ENCODE results near the gene TGFB1I1. TPM values are rescaled to one million over a fixed set of nuclear protein-coding genes. Genes with fewer than 3 reads are reported as not detected.

Gene TGFB1I1
- total RNA-seq, 1 experiment from 2014 or later: 8.7 TPM

DNA sequence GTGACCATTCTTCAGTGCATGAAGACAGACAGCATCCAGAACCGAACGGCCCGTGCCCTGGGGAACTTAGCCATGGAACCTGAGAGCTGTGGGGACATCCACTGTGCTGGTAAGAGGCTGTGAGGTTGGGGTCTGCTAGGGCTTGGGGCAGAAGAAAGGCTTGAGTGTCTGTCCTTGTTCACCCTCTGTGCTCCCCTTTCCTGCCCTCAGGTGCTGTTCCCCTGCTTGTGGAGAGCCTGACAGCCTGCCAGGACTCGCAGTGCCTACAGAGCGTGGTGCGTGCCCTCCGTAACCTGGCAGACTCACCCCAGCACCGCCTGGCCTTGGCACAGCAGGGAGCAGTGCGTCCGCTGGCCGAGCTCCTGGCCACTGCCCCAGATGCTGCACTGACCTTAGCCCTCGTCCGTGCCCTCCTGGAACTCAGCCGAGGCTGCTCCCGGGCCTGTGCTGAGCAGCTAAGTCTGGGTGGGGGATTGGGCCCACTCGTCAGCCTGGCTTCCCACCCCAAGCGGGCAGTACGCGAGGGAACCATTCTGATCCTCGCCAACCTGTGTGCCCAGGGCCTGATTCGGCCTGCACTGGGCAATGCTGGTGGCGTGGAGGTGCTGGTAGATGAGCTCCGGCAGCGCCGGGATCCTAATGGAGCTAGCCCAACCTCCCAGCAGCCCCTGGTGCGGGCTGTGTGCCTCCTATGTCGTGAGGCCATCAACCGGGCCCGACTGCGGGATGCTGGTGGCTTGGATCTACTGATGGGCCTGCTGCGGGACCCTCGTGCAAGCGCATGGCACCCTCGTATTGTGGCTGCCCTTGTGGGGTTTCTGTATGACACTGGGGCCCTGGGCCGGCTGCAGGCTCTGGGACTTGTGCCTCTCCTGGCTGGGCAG lies 9.8 kb upstream of the TGFB1I1 start:
- no peaks in the 10 kb centered on the region for H3K9me2 ChIP-seq (ENCODE audit: insufficient read depth)
- no peak overlapping the region for H3K4me3 ChIP-seq (replicated peaks in 1 of 2; ENCODE audit: low read depth in 1 of 2, low read length in 2 of 2)
- H3K9me3 ChIP-seq (ENCODE audit: control insufficient read depth in 1 of 2, insufficient read depth in 1 of 2, low read depth in 1 of 2, low read length in 2 of 2): no peaks in the 10 kb centered on the region
- H3K9ac ChIP-seq (ENCODE audit: low read length): no peak overlapping the region
- no peak overlapping the region for H3K4me2 ChIP-seq (ENCODE audit: low read length)
- intact Hi-C loops (cut with micrococcal nuclease): no loop called here
- no peak for ATAC-seq
- no TSS peak for BruUV-seq (replicated peaks)
- H3K79me2 ChIP-seq (ENCODE audit: insufficient read depth, low read length): peaks cover 18% of the 10 kb centered on the region
- H3K36me3 ChIP-seq (ENCODE audit: control insufficient read depth in 1 of 2, insufficient read depth in 2 of 2, low read length in 2 of 2): no peaks in the 10 kb centered on the region
- no peaks in the 10 kb centered on the region for H3K27me3 ChIP-seq (ENCODE audit: insufficient read depth, low read length)
- peaks cover 3 to 30% of the 10 kb centered on the region in 2 experiments; a peak in 3 of 4 replicates for H3K4me1 ChIP-seq (ENCODE audit: control insufficient read depth in 1 of 2, insufficient read depth in 2 of 2, low read length in 2 of 2)
- ChIA-PET RAD21 (ENCODE audit: low non-redundant PET in 1 of 2, low total read pairs in 2 of 2, uncharacterized antibody in 2 of 2, unreplicated experiment in 2 of 2) (no interaction called here), CTCF (interaction anchor here (1.4 kb wide), 1 partner anchor 11 kb away, joined by 3 read pairs; no protein-coding TSS in a partner anchor), POLR2A (no interaction called here)
- TF ChIP-seq, protein P1, sequence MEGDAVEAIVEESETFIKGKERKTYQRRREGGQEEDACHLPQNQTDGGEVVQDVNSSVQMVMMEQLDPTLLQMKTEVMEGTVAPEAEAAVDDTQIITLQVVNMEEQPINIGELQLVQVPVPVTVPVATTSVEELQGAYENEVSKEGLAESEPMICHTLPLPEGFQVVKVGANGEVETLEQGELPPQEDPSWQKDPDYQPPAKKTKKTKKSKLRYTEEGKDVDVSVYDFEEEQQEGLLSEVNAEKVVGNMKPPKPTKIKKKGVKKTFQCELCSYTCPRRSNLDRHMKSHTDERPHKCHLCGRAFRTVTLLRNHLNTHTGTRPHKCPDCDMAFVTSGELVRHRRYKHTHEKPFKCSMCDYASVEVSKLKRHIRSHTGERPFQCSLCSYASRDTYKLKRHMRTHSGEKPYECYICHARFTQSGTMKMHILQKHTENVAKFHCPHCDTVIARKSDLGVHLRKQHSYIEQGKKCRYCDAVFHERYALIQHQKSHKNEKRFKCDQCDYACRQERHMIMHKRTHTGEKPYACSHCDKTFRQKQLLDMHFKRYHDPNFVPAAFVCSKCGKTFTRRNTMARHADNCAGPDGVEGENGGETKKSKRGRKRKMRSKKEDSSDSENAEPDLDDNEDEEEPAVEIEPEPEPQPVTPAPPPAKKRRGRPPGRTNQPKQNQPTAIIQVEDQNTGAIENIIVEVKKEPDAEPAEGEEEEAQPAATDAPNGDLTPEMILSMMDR (IDR thresholded peaks at IDR 0.05 in 2 of 3, conservative IDR thresholded peaks at IDR 0.05 in 1 of 3; ENCODE audit: borderline replicate concordance in 1 of 3, insufficient read depth in 1 of 3, low read depth in 2 of 3, low read length in 2 of 3): no peak
- no peak for TF ChIP-seq REST (IDR thresholded peaks at IDR 0.05; ENCODE audit: low read depth)
- TF ChIP-seq ZFX (IDR thresholded peaks at IDR 0.05): no peak
- no peak for TF ChIP-seq EZH2phosphoT487 (IDR thresholded peaks at IDR 0.05; ENCODE audit: borderline replicate concordance)
- no peak for TF ChIP-seq ELF1 (IDR thresholded peaks at IDR 0.05; ENCODE audit: borderline replicate concordance, low read depth)
- TF ChIP-seq EGR1 (IDR thresholded peaks at IDR 0.05; ENCODE audit: low read depth): no peak
- no peak for TF ChIP-seq JUND (IDR thresholded peaks at IDR 0.05)
- TF ChIP-seq ZBTB33 (IDR thresholded peaks at IDR 0.05; ENCODE audit: extremely low read depth, insufficient replicate concordance, low read length): no peak
- no peak for TF ChIP-seq CEBPB (IDR thresholded peaks at IDR 0.05; ENCODE audit: low read depth)
- no peak for TF ChIP-seq POLR2A (IDR thresholded peaks at IDR 0.05; ENCODE audit: borderline replicate concordance, extremely low read depth, insufficient read depth, insufficient read length)
- TF ChIP-seq RAD21 (IDR thresholded peaks at IDR 0.05; ENCODE audit: low read depth): no peak
- TF ChIP-seq SRF (IDR thresholded peaks at IDR 0.05; ENCODE audit: low read depth): no peak
- no peak for TF ChIP-seq SP1 (IDR thresholded peaks at IDR 0.05; ENCODE audit: low read depth)
- TF ChIP-seq EZH2 (IDR thresholded peaks at IDR 0.05): no peak
- no peak for TF ChIP-seq ZNF274 (IDR thresholded peaks at IDR 0.05; ENCODE audit: low read depth, low read length)
- no peaks in the 10 kb centered on the region for H4K20me1 ChIP-seq (ENCODE audit: insufficient read depth)
- no peak for DNase-seq (ENCODE audit: low read depth, low spot score)
- H3K27ac ChIP-seq (ENCODE audit: low read depth, low read length): no peak overlapping the region
- no peak overlapping the region for H2AFZ ChIP-seq (ENCODE audit: low read depth, low read length, poor library complexity, severe bottlenecking)

Data from HCT116 (cell line).